Measurements from ENCODE around the gene UCHL1. TPM values are rescaled to one million over a fixed set of nuclear protein-coding genes. Genes with fewer than 3 reads are reported as not detected.

UCHL1 gene
- total RNA-seq, 2 donors from 2014 or later, result 390 to 562 TPM

DNA sequence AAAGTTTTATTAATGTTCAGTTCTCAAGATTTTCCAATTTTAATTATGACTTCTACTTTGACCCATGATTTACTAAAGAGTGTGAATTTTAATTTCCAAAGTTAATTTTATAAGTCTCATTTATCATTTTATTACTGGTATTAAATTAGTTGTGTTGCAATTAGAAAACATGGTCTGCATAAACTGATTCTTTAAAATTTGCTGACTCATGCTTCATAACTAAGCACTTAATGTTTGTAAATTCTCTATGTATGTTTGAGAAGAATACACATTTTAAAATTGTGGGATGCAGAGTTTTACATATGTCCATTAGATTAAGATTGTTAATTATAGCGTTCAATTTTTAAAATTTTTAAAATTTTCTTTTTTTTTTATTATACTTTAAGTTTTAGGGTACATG, 20.2 kb upstream of the UCHL1 start:
- Mint-ChIP-seq H3K9me3 (peaks cover 3% of the 10 kb centered on the region), H3K27ac (no peak overlapping the region), H3K36me3 (ENCODE audit: low read depth) (no peaks in the 10 kb centered on the region), H3K4me3 (no peak overlapping the region), H3K4me1 (no peaks in the 10 kb centered on the region), H3K27me3 (ENCODE audit: insufficient read depth) (no peaks in the 10 kb centered on the region)
- DNase-seq, result no peak
- Histone ChIP-seq H3K4me3 (ENCODE audit: low read length) (no peak overlapping the region), H3K4me1 (ENCODE audit: control insufficient read depth, insufficient read depth, low read length) (no peaks in the 10 kb centered on the region), H3K9me3 (ENCODE audit: control insufficient read depth, low read length) (no peaks in the 10 kb centered on the region), H3K27ac (ENCODE audit: low read depth, low read length) (no peak overlapping the region), H3K27me3 (ENCODE audit: control insufficient read depth, insufficient read depth, low read length, poor library complexity, severe bottlenecking) (no peaks in the 10 kb centered on the region), H3K36me3 (ENCODE audit: control insufficient read depth, insufficient read depth, low read length) (no peaks in the 10 kb centered on the region), H3K9ac (ENCODE audit: extremely low read depth, low read length, poor library complexity, severe bottlenecking) (no peak overlapping the region)
- WGBS, 2 experiments (ENCODE audit: insufficient coverage in 1 of 2, insufficient read length in 1 of 2), result 100% methylated on average over 1 of the region's 1 CpG; no CpG with 5 or more reads in 1 of the 2 experiments
- TF ChIP-seq, protein P1, sequence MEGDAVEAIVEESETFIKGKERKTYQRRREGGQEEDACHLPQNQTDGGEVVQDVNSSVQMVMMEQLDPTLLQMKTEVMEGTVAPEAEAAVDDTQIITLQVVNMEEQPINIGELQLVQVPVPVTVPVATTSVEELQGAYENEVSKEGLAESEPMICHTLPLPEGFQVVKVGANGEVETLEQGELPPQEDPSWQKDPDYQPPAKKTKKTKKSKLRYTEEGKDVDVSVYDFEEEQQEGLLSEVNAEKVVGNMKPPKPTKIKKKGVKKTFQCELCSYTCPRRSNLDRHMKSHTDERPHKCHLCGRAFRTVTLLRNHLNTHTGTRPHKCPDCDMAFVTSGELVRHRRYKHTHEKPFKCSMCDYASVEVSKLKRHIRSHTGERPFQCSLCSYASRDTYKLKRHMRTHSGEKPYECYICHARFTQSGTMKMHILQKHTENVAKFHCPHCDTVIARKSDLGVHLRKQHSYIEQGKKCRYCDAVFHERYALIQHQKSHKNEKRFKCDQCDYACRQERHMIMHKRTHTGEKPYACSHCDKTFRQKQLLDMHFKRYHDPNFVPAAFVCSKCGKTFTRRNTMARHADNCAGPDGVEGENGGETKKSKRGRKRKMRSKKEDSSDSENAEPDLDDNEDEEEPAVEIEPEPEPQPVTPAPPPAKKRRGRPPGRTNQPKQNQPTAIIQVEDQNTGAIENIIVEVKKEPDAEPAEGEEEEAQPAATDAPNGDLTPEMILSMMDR (conservative IDR thresholded peaks at IDR 0.05), result no peak

DNA sequence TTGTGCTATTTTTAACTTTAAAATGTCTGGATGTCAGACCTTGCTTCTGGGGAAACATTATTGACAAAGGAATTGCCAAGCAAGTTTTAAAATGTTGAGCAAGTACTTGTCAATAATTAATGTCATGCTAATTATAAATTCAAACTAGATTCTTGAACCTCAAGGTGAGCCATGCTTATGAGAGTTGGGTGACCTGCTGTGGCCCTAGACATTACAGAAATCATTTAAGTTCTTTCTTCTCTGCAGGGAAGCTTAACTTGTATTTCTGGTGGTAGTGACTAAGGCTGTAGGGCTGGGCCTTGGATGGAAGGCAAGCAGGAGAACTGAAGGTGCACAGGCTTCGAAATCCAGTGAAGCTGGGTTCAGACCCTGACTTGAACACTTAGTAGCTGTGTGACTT, 14.8 kb upstream of the UCHL1 start:
- Histone ChIP-seq H3K9me3 (ENCODE audit: control insufficient read depth, low read length) (no peaks in the 10 kb centered on the region), H3K4me1 (ENCODE audit: control insufficient read depth, insufficient read depth, low read length) (no peaks in the 10 kb centered on the region), H3K27ac (ENCODE audit: low read depth, low read length) (no peak overlapping the region), H3K27me3 (ENCODE audit: control insufficient read depth, insufficient read depth, low read length, poor library complexity, severe bottlenecking) (no peaks in the 10 kb centered on the region), H3K9ac (ENCODE audit: extremely low read depth, low read length, poor library complexity, severe bottlenecking) (no peak overlapping the region), H3K4me3 (ENCODE audit: low read length) (no peak overlapping the region), H3K36me3 (ENCODE audit: control insufficient read depth, insufficient read depth, low read length) (no peaks in the 10 kb centered on the region)
- no peak for DNase-seq
- Mint-ChIP-seq H3K4me3 (no peak overlapping the region), H3K27me3 (ENCODE audit: insufficient read depth) (no peaks in the 10 kb centered on the region), H3K4me1 (peaks cover 5% of the 10 kb centered on the region), H3K27ac (no peak overlapping the region), H3K9me3 (peaks cover 3% of the 10 kb centered on the region), H3K36me3 (ENCODE audit: low read depth) (no peaks in the 10 kb centered on the region)
- TF ChIP-seq, protein P1 (conservative IDR thresholded peaks at IDR 0.05), result no peak
- 91 to 100% methylated on average over 1 of the region's 1 CpG for WGBS, 2 experiments (ENCODE audit: insufficient coverage in 1 of 2, insufficient read length in 1 of 2)

DNA sequence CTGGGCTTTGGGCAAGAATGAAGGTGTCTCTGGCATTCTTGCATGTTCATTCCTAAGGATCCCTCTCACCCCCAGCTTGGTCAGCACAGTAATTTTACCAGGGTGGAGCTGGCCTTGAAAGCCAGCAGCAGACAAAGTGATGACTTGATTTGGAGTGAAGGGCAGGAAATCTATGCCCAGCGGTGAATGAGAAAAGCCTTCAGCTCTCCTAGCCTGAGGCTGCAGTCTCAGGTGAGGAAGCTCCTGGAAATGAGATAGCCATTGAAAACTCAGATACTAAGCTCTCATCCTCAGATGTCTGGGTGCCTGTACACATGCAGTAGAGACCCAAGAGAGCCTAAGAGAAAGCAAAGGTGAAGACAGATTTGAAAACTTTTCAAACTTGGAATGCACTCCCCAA, 10.7 kb upstream of the UCHL1 start:
- H3K36me3 Mint-ChIP-seq (ENCODE audit: low read depth), result no peaks in the 10 kb centered on the region
- no peak overlapping the region for H3K4me3 ChIP-seq (ENCODE audit: low read length)
- H3K27ac ChIP-seq (ENCODE audit: low read depth, low read length), result no peak overlapping the region
- H3K9ac ChIP-seq (ENCODE audit: extremely low read depth, low read length, poor library complexity, severe bottlenecking), result no peak overlapping the region
- H3K4me1 Mint-ChIP-seq, result peaks cover 5% of the 10 kb centered on the region
- H3K27me3 Mint-ChIP-seq (ENCODE audit: insufficient read depth), result peaks cover 3% of the 10 kb centered on the region
- WGBS, 2 experiments (ENCODE audit: insufficient coverage in 1 of 2, insufficient read length in 1 of 2), result 79% methylated on average over 1 of the region's 1 CpG; no CpG with 5 or more reads in 1 of the 2 experiments
- H3K27me3 ChIP-seq (ENCODE audit: control insufficient read depth, insufficient read depth, low read length, poor library complexity, severe bottlenecking), result no peaks in the 10 kb centered on the region
- no peaks in the 10 kb centered on the region for H3K9me3 ChIP-seq (ENCODE audit: control insufficient read depth, low read length)
- no peaks in the 10 kb centered on the region for H3K9me3 Mint-ChIP-seq
- no peak overlapping the region for H3K27ac Mint-ChIP-seq
- no peaks in the 10 kb centered on the region for H3K4me1 ChIP-seq (ENCODE audit: control insufficient read depth, insufficient read depth, low read length)
- TF ChIP-seq, protein P1 (conservative IDR thresholded peaks at IDR 0.05), result no peak
- no peak for DNase-seq
- H3K36me3 ChIP-seq (ENCODE audit: control insufficient read depth, insufficient read depth, low read length), result no peaks in the 10 kb centered on the region
- no peak overlapping the region for H3K4me3 Mint-ChIP-seq
